ENCODE measurements around the gene MACROD2.

DNA sequence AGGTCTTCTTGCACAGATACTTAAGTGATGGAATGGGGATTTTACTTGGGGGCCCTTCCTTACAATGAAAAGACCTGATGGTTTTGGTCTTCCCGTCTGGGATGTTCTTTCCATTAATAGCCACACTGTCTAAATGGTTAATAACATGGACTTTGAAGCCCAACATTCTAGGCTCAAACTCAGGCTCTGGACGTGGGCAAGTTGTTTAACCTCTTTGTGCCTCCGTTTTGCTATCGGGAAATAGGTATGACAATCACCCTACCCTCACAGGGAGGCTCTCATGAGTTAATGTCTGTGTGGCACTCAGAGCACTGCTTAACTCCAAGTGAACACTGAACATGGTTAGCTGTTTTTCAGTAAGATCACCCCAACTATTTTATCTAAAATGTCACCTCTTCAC lies 702.8 kb downstream of the MACROD2 start:
- TF ChIP-seq, protein P1, sequence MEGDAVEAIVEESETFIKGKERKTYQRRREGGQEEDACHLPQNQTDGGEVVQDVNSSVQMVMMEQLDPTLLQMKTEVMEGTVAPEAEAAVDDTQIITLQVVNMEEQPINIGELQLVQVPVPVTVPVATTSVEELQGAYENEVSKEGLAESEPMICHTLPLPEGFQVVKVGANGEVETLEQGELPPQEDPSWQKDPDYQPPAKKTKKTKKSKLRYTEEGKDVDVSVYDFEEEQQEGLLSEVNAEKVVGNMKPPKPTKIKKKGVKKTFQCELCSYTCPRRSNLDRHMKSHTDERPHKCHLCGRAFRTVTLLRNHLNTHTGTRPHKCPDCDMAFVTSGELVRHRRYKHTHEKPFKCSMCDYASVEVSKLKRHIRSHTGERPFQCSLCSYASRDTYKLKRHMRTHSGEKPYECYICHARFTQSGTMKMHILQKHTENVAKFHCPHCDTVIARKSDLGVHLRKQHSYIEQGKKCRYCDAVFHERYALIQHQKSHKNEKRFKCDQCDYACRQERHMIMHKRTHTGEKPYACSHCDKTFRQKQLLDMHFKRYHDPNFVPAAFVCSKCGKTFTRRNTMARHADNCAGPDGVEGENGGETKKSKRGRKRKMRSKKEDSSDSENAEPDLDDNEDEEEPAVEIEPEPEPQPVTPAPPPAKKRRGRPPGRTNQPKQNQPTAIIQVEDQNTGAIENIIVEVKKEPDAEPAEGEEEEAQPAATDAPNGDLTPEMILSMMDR (conservative IDR thresholded peaks at IDR 0.05; ENCODE audit: low read depth in 2 of 2), result no peak
- no peak for TF ChIP-seq JUNB (IDR thresholded peaks at IDR 0.05; ENCODE audit: unreplicated experiment)

All from GM23338 (cell line).